SK-N-SH (cell line): Measurements from ENCODE around the gene PYGO1. TPM values are rescaled to one million over a fixed set of nuclear protein-coding genes. Genes with fewer than 3 reads are reported as not detected.

Experiments used
- CTCF ChIA-PET: fragments of 300-600, 350-600 bp; formaldehyde crosslinking; extraction: SDS; loops from one replicate; lab custom pipeline; 2021; lab: Yijun Ruan, JAX
- POLR2A ChIA-PET: fragments of 350-600 bp; sonication (Branson Sonifier 250); formaldehyde crosslinking; extraction: SDS; loops from one replicate; lab custom pipeline; 2020; ENCODE audit warnings: antibody characterized with exemption, inconsistent platforms; lab: Yijun Ruan, JAX
- DNase-seq: peaks from one replicate; pipeline ENCODE4 v3.0.0; 2012
- H2AFZ ChIP-seq: fragments of 200-600 bp; sonication (generic); 2 replicates; pipeline ENCODE4 v1.8.1; 2016; ENCODE audit warnings: antibody characterized with exemption, mild to moderate bottlenecking, low read depth
- H3F3A ChIP-seq: fragments of 200-600 bp; sonication (generic); replicated peaks from 2 replicates; pipeline ENCODE3; 2016; ENCODE audit warnings: antibody characterized with exemption, mild to moderate bottlenecking; ENCODE audit not compliant: insufficient read depth
- H3K27ac ChIP-seq, 2 experiments: fragments of 200-500 bp in 1 of 2; fragments of 200-600 bp in 1 of 2; sonication (Bioruptor generic) in 1 of 2; sonication (generic), shearing (Covaris generic) in 1 of 2; 2 replicates each; pipeline versions ENCODE4 v1.5.1 to v1.6.1; 2014 to 2016; ENCODE audit warnings: low read depth in 2 of 2, inconsistent platforms in 1 of 2, low read length in 1 of 2, mild to moderate bottlenecking in 1 of 2, mixed read lengths in 1 of 2
- H3K27me3 ChIP-seq: fragments of 200-600 bp; sonication (generic), shearing (Covaris generic); 2 replicates; pipeline ENCODE4 v1.6.1; 2016; ENCODE audit warnings: mixed run types; ENCODE audit not compliant: insufficient read depth
- H3K36me3 ChIP-seq, 2 experiments: fragments of 200-500 bp in 1 of 2; fragments of 200-600 bp in 1 of 2; sonication (Bioruptor generic) in 1 of 2; sonication (generic) in 1 of 2; replicated peaks in 1 of 2; 2 replicates each; pipeline versions ENCODE3 to v1.5.1; 2014 to 2016; ENCODE audit warnings: low read length in 1 of 2, mild to moderate bottlenecking in 1 of 2; ENCODE audit not compliant: insufficient read depth in 2 of 2, control insufficient read depth in 1 of 2
- H3K4me1 ChIP-seq, 2 experiments: fragments of 200-500 bp in 1 of 2; fragments of 200-600 bp in 1 of 2; sonication (Bioruptor generic) in 1 of 2; sonication (generic), shearing (Covaris generic) in 1 of 2; 2 replicates each; pipeline versions ENCODE4 v1.5.1 to v1.6.1; 2014 to 2016; ENCODE audit warnings: low read depth in 1 of 2, low read length in 1 of 2, mixed run types in 1 of 2; ENCODE audit not compliant: insufficient read depth in 2 of 2, control insufficient read depth in 1 of 2
- H3K4me2 ChIP-seq: fragments of 200-600 bp; sonication (generic), shearing (Covaris generic); 2 replicates; pipeline ENCODE4 v1.6.1; 2017; ENCODE audit warnings: mixed run types
- H3K4me3 ChIP-seq, 2 experiments: fragments of 200-500 bp in 1 of 2; fragments of 200-600 bp in 1 of 2; sonication (Bioruptor generic) in 1 of 2; sonication (generic), shearing (Covaris generic) in 1 of 2; 2 replicates each; pipeline versions ENCODE4 v1.5.1 to v1.8.1; 2014 to 2016; ENCODE audit warnings: low read depth in 2 of 2, inconsistent platforms in 1 of 2, low read length in 1 of 2, mild to moderate bottlenecking in 1 of 2, mixed read lengths in 1 of 2, moderate library complexity in 1 of 2
- H3K79me2 ChIP-seq: fragments of 200-600 bp; sonication (generic); 2 replicates; pipeline ENCODE4 v1.8.1; 2017; ENCODE audit warnings: mild to moderate bottlenecking; ENCODE audit not compliant: insufficient read depth
- H3K9ac ChIP-seq: fragments of 200-600 bp; sonication (generic); 2 replicates; pipeline ENCODE4 v1.6.1; 2017; ENCODE audit warnings: mixed run types
- H3K9me2 ChIP-seq: fragments of 200-600 bp; sonication (generic); 2 replicates; pipeline ENCODE4 v1.6.1; 2017; ENCODE audit warnings: mixed run types
- H3K9me3 ChIP-seq: fragments of 200-600 bp; sonication (generic); 2 replicates; pipeline ENCODE4 v1.6.1; 2017; ENCODE audit warnings: mixed run types, mild to moderate bottlenecking, moderate library complexity
- H4K20me1 ChIP-seq: fragments of 200-600 bp; sonication (generic); 2 replicates; pipeline ENCODE4 v1.6.1; 2017; ENCODE audit warnings: mild to moderate bottlenecking, mixed run types; ENCODE audit not compliant: insufficient read depth
- CHD2 ChIP-seq: fragments of 150-350 bp; IDR thresholded peaks from 2 replicates; pipeline ENCODE4 v1.6.1; 2018; ENCODE audit warnings: low read length; ENCODE audit not compliant: partially characterized antibody
- ELF1 ChIP-seq: IDR thresholded peaks from 2 replicates; pipeline ENCODE4 v1.4.0; 2012
- EP300 ChIP-seq, 2 experiments: IDR thresholded peaks; 2 replicates each; pipeline versions ENCODE4 v1.4.0 to v1.6.1; 2012; ENCODE audit warnings: borderline replicate concordance in 1 of 2, low read depth in 1 of 2, low read length in 1 of 2
- FOSL2 ChIP-seq: IDR thresholded peaks from 2 replicates; pipeline ENCODE4 v1.4.0; 2012; ENCODE audit warnings: low read depth, mild to moderate bottlenecking, moderate library complexity, borderline replicate concordance
- FOXJ3 ChIP-seq: sonication (generic); formaldehyde crosslinking; IDR thresholded peaks from 2 replicates; pipeline ENCODE4 v1.5.1; 2020; ENCODE audit warnings: mild to moderate bottlenecking, missing genetic modification reagents
- GABPA ChIP-seq: IDR thresholded peaks from 2 replicates; pipeline ENCODE4 v1.4.0; 2012; ENCODE audit warnings: low read depth, mild to moderate bottlenecking
- MEF2A ChIP-seq: IDR thresholded peaks from 2 replicates; pipeline ENCODE4 v1.4.0; 2012; ENCODE audit warnings: low read depth, borderline replicate concordance
- MXI1 ChIP-seq: IDR thresholded peaks from 2 replicates; pipeline ENCODE4 v1.6.1; 2012; ENCODE audit warnings: mild to moderate bottlenecking, low read depth, low read length, improper control_type of control experiment
- POLR2AphosphoS5 ChIP-seq: IDR thresholded peaks from 2 replicates; pipeline ENCODE4 v1.6.1; 2012; ENCODE audit warnings: low read depth, low read length
- RAD21 ChIP-seq: IDR thresholded peaks from 2 replicates; pipeline ENCODE4 v1.6.1; 2012; ENCODE audit warnings: mild to moderate bottlenecking, low read length
- RCOR1 ChIP-seq: fragments of 150-350 bp; IDR thresholded peaks from 2 replicates; pipeline ENCODE4 v1.6.1; 2017; ENCODE audit warnings: antibody characterized with exemption, low read length
- SMC3 ChIP-seq: IDR thresholded peaks from 2 replicates; pipeline ENCODE4 v1.6.1; 2012; ENCODE audit warnings: low read depth, low read length, improper control_type of control experiment
- TAF1 ChIP-seq: IDR thresholded peaks from 2 replicates; pipeline ENCODE4 v1.6.1; 2012; ENCODE audit warnings: low read depth, mild to moderate bottlenecking, low read length, moderate library complexity, borderline replicate concordance
- YY1 ChIP-seq: IDR thresholded peaks from 2 replicates; pipeline ENCODE4 v1.4.0; 2012; ENCODE audit warnings: low read depth, mild to moderate bottlenecking
- WGBS: methylation state at CpG from one replicate; pipeline ENCODE4 v1.1.6; 2017; ENCODE audit warnings: low lambda C conversion rate; 5-methylcytosine and 5-hydroxymethylcytosine counted together
- polyA plus RNA-seq, 3 experiments: library from polyadenylated mRNA; depleted of rRNA; stranded (reverse); fragments of >200 nt; gene quantifications; 2 replicates each; pipeline ENCODE4 v1.2.3, GENCODE V29; 2012
- TF ChIP-seq, protein P1 (sequence below): fragments of 150-350 bp; IDR thresholded peaks from 2 replicates; pipeline ENCODE4 v1.6.1; 2016; ENCODE audit warnings: mild to moderate bottlenecking, low read depth, low read length
- TF ChIP-seq, protein P2 (sequence below): IDR thresholded peaks from 2 replicates; pipeline ENCODE4 v1.4.0; 2012; ENCODE audit warnings: low read depth, borderline replicate concordance
- TF ChIP-seq, protein P3 (sequence below): IDR thresholded peaks from 2 replicates; pipeline ENCODE4 v1.4.0; 2012; ENCODE audit warnings: low read depth
- TF ChIP-seq, protein P4 (sequence below): IDR thresholded peaks from 2 replicates; pipeline ENCODE4 v1.6.1; 2012; ENCODE audit warnings: mild to moderate bottlenecking, low read depth, low read length, moderate library complexity

The PYGO1 gene
- polyA plus RNA-seq, 1 of the 3 experiments (the other 2 are of a cell fraction): 2.3 TPM

DNA sequence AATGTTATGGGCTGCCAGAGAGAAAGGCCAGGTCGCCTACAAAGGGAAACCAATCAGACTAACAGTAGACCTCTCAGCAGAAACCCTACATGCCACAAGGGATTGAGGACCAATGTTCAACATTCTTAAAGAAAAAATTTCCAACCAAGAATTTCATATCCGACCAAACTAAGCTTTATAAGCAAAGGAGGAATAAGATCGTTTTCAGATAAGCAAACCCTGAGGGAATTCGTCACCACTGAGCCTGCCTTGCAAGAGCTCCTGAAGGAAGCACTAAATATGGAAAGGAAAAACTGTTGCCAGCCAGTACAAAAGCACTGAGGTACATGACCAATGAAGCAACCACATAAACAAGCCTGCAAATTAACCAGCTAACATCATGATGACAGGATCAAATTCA, 33.1 kb downstream of the PYGO1 start:
- CTCF ChIA-PET: interaction anchor here (0.7 kb wide), 1 partner anchor 265 kb away, joined by 3 read pairs; no protein-coding TSS in a partner anchor
- no peaks in the 10 kb centered on the region for H3K9me2 ChIP-seq
- H3K27me3 ChIP-seq: no peaks in the 10 kb centered on the region
- no peak overlapping the region for H3K4me2 ChIP-seq
- no peak overlapping the region for H3K9ac ChIP-seq
- no peak for DNase-seq
- H3K36me3 ChIP-seq: no peaks in the 10 kb centered on the region
- WGBS: 90% methylated on average over 4 of the region's 4 CpGs
- peaks cover 0 to 8% of the 10 kb centered on the region in 2 experiments; a peak in 2 of 4 replicates for H3K4me1 ChIP-seq
- H3K4me3 ChIP-seq: no peak overlapping the region
- H4K20me1 ChIP-seq: no peaks in the 10 kb centered on the region
- H3K27ac ChIP-seq: no peak overlapping the region
- H2AFZ ChIP-seq: no peak overlapping the region
- POLR2A ChIA-PET: no interaction called here
- H3K9me3 ChIP-seq: peaks cover 6% of the 10 kb centered on the region; the same call in 1 of the 2 replicates
- TF ChIP-seq RCOR1 (no peak), GABPA (no peak), CHD2 (no peak), POLR2AphosphoS5 (no peak), FOXJ3 (CRISPR knock-in tag) (no peak), EP300 (IDR thresholded peaks at IDR 0.05; ENCODE audit: borderline replicate concordance in 1 of 2, low read depth in 1 of 2, low read length in 1 of 2) (no peak), FOSL2 (no peak), MEF2A (no peak), SMC3 (no peak), ELF1 (no peak), TAF1 (no peak), YY1 (no peak), MXI1 (no peak), RAD21 (no peak)
- TF ChIP-seq, protein P1, sequence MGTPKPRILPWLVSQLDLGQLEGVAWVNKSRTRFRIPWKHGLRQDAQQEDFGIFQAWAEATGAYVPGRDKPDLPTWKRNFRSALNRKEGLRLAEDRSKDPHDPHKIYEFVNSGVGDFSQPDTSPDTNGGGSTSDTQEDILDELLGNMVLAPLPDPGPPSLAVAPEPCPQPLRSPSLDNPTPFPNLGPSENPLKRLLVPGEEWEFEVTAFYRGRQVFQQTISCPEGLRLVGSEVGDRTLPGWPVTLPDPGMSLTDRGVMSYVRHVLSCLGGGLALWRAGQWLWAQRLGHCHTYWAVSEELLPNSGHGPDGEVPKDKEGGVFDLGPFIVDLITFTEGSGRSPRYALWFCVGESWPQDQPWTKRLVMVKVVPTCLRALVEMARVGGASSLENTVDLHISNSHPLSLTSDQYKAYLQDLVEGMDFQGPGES: no peak
- TF ChIP-seq, protein P2, sequence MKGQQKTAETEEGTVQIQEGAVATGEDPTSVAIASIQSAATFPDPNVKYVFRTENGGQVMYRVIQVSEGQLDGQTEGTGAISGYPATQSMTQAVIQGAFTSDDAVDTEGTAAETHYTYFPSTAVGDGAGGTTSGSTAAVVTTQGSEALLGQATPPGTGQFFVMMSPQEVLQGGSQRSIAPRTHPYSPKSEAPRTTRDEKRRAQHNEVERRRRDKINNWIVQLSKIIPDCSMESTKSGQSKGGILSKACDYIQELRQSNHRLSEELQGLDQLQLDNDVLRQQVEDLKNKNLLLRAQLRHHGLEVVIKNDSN: no peak
- TF ChIP-seq, protein P3, sequence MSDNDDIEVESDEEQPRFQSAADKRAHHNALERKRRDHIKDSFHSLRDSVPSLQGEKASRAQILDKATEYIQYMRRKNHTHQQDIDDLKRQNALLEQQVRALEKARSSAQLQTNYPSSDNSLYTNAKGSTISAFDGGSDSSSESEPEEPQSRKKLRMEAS: no peak
- TF ChIP-seq, protein P4, sequence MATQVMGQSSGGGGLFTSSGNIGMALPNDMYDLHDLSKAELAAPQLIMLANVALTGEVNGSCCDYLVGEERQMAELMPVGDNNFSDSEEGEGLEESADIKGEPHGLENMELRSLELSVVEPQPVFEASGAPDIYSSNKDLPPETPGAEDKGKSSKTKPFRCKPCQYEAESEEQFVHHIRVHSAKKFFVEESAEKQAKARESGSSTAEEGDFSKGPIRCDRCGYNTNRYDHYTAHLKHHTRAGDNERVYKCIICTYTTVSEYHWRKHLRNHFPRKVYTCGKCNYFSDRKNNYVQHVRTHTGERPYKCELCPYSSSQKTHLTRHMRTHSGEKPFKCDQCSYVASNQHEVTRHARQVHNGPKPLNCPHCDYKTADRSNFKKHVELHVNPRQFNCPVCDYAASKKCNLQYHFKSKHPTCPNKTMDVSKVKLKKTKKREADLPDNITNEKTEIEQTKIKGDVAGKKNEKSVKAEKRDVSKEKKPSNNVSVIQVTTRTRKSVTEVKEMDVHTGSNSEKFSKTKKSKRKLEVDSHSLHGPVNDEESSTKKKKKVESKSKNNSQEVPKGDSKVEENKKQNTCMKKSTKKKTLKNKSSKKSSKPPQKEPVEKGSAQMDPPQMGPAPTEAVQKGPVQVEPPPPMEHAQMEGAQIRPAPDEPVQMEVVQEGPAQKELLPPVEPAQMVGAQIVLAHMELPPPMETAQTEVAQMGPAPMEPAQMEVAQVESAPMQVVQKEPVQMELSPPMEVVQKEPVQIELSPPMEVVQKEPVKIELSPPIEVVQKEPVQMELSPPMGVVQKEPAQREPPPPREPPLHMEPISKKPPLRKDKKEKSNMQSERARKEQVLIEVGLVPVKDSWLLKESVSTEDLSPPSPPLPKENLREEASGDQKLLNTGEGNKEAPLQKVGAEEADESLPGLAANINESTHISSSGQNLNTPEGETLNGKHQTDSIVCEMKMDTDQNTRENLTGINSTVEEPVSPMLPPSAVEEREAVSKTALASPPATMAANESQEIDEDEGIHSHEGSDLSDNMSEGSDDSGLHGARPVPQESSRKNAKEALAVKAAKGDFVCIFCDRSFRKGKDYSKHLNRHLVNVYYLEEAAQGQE: no peak
- peaks cover 41% of the 10 kb centered on the region; the same call in 1 of the 2 replicates for H3K79me2 ChIP-seq
- H3F3A ChIP-seq: no peaks in the 10 kb centered on the region
